ENCODE measurements around the gene MED15. TPM values are rescaled to one million over a fixed set of nuclear protein-coding genes. Genes with fewer than 3 reads are reported as not detected.

Gene MED15
- total and polyA plus RNA-seq, 10 of the 15 experiments (the other 5 are each of a cell fraction or from before 2014, with no cell fraction given): 1.4 to 75.2 (median 26.9) TPM

GRCh38 chr22:20554824-20555223, 47.4 kb downstream of the MED15 start (continued):
- TF ChIP-seq NKRF (conservative IDR thresholded peaks at IDR 0.05) (no peak), HSF1 (IDR thresholded peaks at IDR 0.05; ENCODE audit: low read depth, low read length) (no peak)

GRCh38 chr22:20558534-20558933, 51.1 kb downstream of the MED15 start:
- H3K9me3 ChIP-seq (replicated peaks; ENCODE audit: control insufficient read depth, insufficient read depth, low read length): peaks cover 3% of the 10 kb centered on the region; the same call in 1 of the 3 replicates
- no peaks in the 10 kb centered on the region for H4K20me1 ChIP-seq (ENCODE audit: control insufficient read depth, insufficient read depth)
- no peak overlapping the region for H3K9ac ChIP-seq (ENCODE audit: control insufficient read depth, insufficient read depth, low read length)
- 96% methylated on average over 2 of the region's 2 CpGs for WGBS (ENCODE audit: insufficient coverage, insufficient replicate concordance, low lambda C conversion rate, missing lambda C conversion rate)
- H3K27me3 ChIP-seq (replicated peaks in 1 of 2; ENCODE audit: control insufficient read depth in 2 of 2, insufficient read depth in 2 of 2, low read length in 1 of 2): no peaks in the 10 kb centered on the region
- DNase-seq (ENCODE audit: low read depth, low spot score): no peak
- H3K79me2 ChIP-seq (ENCODE audit: control insufficient read depth, insufficient read depth, low read length): no peaks in the 10 kb centered on the region
- CTCF ChIA-PET: no interaction called here
- H3K4me3 ChIP-seq: no peak overlapping the region
- SMC1A ChIA-PET (ENCODE audit: uncharacterized antibody, unreplicated experiment): no interaction called here
- H2AFZ ChIP-seq (ENCODE audit: control insufficient read depth, low read depth, low read length): no peak overlapping the region
- POLR2A ChIA-PET: no interaction called here
- BruUV-seq (replicated peaks): no TSS peak
- H3K4me1 ChIP-seq (ENCODE audit: control insufficient read depth, insufficient read depth, low read length): no peaks in the 10 kb centered on the region
- in situ Hi-C loops (cut with MboI): no loop called here
- FAIRE-seq: no peak
- RAD21 ChIA-PET (ENCODE audit: unreplicated experiment): no interaction called here
- ATAC-seq: no peak
- peaks cover 35 to 46% of the 10 kb centered on the region in 2 experiments for H3K36me3 ChIP-seq (ENCODE audit: control insufficient read depth in 2 of 2, insufficient read depth in 2 of 2, low read length in 1 of 2)
- H3K4me2 ChIP-seq (ENCODE audit: control insufficient read depth, insufficient read depth): no peak overlapping the region
- H3K27ac ChIP-seq (ENCODE audit: control insufficient read depth, insufficient read depth): no peak overlapping the region
- intact Hi-C loops (cut with micrococcal nuclease; ENCODE audit: unreplicated experiment): no loop called here
- TF ChIP-seq PRDM15 (CRISPR knock-in tag; IDR thresholded peaks at IDR 0.05) (no peak), EP300 (IDR thresholded peaks at IDR 0.05; ENCODE audit: borderline replicate concordance in 1 of 2, control insufficient read depth in 1 of 2, low read depth in 2 of 2, low read length in 2 of 2) (no peak), SMARCA5 (IDR thresholded peaks at IDR 0.05) (no peak), RAD51 (IDR thresholded peaks at IDR 0.05) (no peak), STAT3 (IDR thresholded peaks at IDR 0.05; ENCODE audit: low read depth, low read length) (no peak), FOXM1 (IDR thresholded peaks at IDR 0.05; ENCODE audit: low read depth, low read length) (no peak), RFX5 (IDR thresholded peaks at IDR 0.05; ENCODE audit: low read depth, low read length) (no peak), MEF2A (IDR thresholded peaks at IDR 0.05; ENCODE audit: insufficient read depth, low read depth, low read length) (no peak), RAD21 (IDR thresholded peaks at IDR 0.05; ENCODE audit: insufficient read depth, low read depth, low read length) (no peak), YY1 (IDR thresholded peaks at IDR 0.05; ENCODE audit: low read depth, low read length) (no peak), BMI1 (IDR thresholded peaks at IDR 0.05; ENCODE audit: borderline replicate concordance) (no peak), USF2 (IDR thresholded peaks at IDR 0.05; ENCODE audit: borderline replicate concordance, low read depth, low read length) (no peak)

All from GM12878 (cell line).